HG03045 (cell line): ENCODE data around the gene RGS6.

Experiments
- ATAC-seq: cut with Tn5 transposase; IDR thresholded peaks from one replicate; pipeline ENCODE4 v1.9.1; 2021; ENCODE audit warnings: mild to moderate bottlenecking, moderate library complexity; ENCODE audit not compliant: unreplicated experiment

RGS6 gene

DNA sequence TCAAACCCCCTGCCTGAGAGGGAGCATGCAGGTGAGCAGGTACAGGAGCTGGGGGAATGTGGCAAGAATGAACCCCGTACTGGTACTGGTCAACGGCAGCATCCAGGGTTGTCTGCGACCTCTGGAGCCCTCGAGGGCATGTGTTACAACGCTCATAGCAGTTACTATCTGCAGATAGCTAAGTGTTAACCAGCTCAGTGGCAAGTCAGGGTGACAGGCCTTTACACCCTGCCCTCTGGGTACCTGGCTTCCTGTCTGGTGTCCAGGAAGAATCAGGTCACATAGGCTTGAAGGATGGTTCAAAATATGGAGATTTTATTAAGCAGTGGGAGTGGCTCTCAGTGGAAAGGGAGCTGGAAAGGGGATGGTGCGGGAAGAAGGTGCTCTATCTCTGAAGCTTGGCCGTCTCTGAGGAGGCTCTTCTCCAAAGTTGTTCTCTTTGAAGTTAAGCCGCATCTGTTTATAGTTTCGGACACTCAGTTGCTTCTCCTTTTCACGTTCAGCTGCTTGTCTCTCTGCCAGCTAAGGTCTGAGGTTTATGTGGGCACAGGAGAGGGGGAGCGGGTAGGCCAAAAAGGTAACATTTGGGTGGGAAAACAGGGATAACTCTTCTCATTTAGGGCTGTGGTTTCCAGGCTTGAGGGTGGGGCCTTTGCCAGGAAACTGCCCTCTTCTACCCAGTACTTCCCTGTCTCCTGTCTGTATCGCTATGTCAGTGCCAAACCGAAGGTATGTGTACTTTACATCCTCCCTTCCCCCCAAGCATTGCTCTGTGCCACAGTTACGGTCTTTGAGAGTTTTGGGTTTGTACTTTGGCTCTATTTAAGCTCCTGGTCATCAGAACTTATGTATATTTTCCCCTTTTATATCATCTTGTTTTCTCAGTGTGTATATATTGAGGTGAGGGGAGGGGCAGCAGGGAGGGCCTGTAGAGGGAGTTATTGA lies 305.8 kb downstream of the RGS6 start:
- no peak for ATAC-seq

DNA sequence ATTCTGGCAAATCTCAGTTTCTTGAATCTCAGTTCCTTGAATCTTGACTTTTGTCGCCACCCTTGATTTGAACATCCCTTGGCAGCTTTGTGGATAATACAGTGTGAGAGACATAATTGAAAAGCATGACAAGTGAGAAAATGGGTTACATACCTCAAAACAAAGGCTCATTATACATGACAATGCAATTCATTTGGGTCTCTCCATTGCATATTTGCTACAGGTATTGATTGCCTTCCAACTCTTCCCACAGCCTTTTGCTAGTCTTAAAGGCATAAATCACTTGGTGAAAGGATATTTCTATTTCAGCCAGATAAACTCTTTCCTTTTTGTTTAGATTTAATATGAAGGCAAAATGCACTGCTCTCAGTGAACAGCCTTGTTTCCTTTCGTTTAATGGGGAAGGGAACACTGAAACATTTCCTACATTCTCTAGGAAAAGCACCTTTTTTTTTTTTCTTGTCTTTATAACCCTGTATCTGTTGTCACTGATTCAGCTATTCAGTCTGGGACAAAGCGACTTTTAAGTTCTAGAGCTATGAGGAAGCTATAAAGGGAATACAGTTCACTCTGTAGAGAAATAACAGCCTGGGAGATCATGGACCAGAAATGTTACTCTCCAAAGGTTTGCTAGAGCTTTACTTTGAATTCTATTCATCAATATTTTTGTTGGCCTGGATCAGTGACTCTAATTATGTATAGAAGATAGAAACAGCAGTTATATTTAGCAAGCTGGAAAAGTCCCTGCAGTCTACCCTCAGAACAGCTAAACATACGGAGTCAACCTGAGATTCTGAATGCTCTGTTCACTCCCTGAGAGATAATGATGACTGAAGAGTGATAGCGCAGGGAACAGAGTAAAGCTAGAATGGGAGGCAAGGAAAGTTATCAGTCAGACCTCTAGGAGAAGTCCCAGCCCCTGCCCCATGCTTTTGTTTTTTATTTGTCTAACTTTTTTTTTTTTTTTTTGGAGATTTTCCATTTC lies 311.4 kb downstream of the RGS6 start:
- ATAC-seq = no peak

GRCh38 chr14:72247896-72248465 lies 315.8 kb downstream of the RGS6 start:
- ATAC-seq = no peak

DNA sequence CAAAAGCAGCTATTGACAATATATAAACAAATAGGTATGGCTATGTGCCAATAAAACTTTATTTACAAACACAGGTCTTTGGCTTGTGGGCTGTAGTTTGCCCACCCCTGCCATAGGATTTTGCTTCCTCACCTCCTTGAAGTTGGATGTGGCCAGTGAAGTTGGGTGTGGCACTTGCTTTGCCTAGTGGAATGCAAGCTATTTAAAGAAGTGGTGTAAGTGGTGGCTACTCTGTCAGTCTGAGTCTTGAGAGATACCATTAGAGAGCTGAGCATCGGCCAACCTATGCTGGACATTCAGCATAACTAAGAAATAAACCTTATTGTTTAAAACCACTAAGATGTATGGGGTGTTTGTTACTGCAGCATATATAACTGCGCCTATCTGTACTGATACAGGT lies 321.3 kb downstream of the RGS6 start:
- ATAC-seq = no peak

DNA sequence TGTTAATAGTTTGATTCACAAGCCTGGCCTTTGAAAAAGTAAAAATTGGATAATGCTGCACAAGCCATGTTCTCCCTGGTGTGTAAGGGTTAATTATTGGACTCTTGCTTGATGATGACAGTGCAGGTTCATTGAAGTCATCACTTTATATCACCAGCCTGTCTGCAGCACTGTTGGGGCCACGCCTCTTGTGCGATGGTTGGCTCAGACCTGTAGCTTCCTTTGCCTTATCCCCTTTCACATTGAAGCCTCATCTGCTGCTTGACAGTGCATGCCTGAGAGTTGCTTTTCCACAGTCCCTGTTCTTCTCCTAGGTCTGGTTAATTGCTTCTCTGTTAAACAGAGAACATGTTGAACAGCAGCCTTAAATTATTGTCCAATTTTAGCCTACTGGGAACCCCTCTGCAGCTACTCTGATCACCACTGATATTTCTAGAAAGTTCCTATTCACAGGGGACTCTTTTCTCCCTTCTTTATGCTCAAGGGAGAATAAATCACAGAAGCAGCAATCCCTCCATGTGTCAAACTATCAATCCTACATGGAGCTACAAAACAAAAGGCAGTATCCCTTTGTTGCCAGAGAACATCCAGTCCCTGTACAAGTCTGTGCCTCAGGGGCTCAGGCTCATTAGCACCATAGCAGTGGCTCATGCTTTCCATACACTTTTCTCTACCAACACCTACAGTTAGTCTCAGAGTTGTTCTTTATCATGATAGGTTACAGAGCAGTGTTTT lies 322.1 kb downstream of the RGS6 start:
- no peak for ATAC-seq

DNA sequence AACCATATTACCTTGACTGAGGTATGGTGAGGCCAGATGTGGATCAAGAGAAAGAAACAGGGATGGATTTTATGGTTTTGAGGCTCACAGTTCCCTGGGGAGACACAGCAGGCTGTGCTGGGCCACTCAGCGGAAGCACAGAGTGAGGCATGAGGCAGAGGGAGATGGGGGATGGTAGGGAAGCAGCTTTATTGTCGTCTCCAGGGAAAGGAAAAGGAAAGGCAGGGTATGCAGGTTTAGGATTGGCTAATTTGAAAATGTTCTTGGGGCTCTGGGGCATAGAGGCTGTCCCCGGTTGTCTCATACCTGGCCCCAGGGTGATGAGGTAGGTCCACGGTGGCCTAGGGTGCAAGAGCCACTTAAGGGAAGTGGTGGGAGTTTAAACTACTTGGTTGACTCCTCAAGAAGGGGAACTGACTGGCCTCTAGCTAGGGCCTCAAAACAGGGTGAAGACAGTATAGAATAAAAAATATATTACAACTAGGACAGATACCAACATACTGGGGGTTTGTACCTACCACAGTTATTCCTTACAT lies 322.8 kb downstream of the RGS6 start:
- ATAC-seq = no peak

DNA sequence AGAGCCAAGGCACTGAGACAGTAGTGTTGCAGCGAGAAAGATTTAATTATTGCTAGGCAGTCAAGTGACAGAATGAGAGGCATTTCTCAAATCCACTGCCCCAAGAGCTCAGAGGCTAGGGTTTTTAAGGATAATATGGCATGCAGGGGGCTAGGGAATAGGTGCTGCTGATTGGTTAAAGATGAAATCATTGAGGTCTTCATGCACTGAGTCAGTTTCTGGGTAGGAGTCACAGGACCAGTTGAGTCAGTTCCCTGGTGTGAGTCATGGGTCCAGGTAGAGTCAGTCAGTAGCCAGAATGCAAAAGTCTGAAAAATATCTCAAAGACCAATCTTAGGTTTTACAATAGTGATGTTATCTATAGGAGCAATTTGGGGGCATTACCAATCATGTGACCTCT lies 323.8 kb downstream of the RGS6 start:
- no peak for ATAC-seq

DNA sequence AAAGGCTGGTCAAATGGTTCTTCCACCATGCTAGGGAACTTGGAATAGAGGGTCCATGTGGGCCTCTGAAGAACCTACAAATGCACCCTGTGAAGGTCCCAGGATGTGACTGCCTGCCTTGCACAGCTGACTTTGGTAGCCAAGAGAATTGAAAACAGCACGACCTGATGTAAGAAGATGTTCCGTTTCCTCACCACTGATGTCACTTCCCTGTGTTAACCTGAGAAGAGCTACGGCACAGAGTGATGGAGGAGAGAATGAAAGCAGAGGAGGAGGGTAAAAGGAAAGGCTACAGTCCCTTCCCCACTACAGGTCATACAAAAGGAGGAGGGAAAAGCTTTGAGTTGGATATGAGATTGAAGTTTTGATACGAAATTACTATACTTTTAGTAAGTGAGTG lies 328.8 kb downstream of the RGS6 start:
- ATAC-seq = no peak

DNA sequence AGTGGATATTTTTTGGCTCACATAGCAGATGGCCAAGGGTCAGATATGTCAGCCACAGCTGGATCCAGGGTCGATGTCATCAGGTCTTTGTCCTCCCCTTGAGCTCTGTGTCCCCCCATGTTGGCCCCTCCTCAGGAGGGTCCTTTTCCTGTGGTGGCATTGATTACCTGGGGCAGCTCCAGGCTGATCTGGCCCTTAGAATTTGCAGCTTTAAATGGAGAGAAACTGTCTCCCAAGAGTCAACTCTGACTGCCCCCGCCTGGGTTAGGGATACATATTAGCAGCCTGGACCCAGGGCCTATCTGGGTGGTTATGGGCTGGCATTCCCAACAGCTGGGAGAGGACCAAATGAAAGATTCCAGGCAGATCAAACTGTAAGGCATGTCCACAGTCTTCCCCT lies 330.5 kb downstream of the RGS6 start:
- ATAC-seq = no peak

DNA sequence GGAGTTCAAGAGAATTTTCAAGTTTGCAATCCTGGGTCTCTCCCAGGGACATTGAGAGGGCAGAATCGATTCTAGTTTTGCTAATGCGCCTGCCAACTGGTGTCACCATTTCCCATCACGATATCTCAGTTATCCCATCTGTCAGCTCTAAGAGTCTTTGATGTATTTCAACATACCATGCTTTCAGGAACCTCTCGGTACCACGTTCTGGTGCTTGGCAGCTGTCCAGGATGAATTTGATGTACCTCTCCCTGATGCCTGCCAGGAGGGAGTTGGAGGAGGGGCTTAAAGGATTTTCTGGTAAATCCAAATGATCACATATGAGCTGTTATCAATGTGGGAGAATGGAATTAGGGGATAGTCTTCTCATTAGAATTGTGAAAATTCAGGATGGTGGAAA lies 332.5 kb downstream of the RGS6 start:
- ATAC-seq = no peak

DNA sequence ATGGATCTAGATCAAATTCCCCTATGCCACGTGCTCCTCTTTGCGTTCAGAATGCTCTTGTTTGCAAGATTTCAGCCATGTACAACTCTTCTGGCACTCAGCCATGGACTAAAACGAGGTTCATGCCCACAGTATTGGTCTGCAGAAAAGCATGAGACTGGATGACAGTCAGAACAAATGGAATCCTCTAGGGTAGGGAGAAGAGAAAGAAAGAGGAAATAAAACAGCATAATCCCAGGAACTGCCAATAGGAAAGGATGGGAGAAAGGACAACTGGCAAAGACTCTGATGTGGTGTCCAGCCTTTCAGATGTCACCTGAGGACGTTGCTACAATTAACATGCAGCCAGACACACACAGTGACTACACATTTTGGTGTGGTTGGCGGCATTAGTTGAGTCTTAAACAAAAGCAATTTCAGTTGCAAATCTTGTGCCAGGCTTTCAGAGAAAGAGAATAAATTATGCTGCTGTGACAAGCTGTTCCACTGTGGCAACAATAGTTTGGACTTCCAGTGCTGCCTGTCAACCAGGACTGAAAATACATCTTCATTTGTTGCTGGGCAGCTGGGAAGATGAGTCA lies 338.0 kb downstream of the RGS6 start:
- no peak for ATAC-seq

DNA sequence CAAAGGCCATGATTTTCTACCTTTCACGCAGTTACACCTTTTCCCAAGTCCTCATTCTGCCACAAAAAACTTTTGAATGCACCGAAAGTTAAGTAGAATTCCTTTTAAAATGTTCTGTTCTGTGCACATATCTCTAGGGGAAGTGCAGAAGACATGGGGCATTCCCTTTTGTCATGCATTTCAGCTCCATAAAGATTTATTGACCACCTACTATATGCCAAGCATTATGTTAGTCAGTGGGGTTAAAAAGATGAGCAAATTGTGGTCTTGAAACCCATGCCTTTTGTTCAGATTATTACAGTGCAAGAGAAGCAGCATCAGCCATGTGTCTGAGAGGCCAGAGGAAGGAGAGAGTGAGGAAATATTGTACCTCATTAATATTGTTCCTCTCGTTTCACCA lies 338.5 kb downstream of the RGS6 start:
- no peak for ATAC-seq

GRCh38 chr14:72275242-72275641 lies 343.0 kb downstream of the RGS6 start:
- no peak for ATAC-seq

GRCh38 chr14:72278316-72278715 lies 346.1 kb downstream of the RGS6 start:
- ATAC-seq = no peak

- no peak for ATAC-seq
Observed at GRCh38 chr14:72284176-72284575, 351.9 kb downstream of the RGS6 start.

DNA sequence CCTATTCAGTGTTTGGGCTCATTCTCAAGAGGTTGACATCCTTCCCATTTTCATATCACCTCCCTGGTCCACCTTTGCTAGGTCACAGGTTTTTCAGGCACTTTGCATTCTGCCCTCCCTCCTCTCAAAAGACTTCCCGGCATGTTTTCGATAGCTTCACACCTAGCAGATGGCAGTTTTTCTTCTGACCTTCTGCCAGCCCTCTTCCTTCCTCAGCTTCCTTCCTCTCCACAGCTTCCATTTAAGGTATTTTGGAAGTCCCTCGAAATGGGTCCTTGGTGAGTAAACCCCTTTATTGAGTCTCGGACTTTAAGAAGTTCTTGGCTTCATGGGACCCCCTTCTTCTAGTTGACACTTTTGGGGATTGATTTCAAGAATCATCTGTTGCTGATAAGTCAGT lies 358.0 kb downstream of the RGS6 start:
- ATAC-seq = no peak

DNA sequence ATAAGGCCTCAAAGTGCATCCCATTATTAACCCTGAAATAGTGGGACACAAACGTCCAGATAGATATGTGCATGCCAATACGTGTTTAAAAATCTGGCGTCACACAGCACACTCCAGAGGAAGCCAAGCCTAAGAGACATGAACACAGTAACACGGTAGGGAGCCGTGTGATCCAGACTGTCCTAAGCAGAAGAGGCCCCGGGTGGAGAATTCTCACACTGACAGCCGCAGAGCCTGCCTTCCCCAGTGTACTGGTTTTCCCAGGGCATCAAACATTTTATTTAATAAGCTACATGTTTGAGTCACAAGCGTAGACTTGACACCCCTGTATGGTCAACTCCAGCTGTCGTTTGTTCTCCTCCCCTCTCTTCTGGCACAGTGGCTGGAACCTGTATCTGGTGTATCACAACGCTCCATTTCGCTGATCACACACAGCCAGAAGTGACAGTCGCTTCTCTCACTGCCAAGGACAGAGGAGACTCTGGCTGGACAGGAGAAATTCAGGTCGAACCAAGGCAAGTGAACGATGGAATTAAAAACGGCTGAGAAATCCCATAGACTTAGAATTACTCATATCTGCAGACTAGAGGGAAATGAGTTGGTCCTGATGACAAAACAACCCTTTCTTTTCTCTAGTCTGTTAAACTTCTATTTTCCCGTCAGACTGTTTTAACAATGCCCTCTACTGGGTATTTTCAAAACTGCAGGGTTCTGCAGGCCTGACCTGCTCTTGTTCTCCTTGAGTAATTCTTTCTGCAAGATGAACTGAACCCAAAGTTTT lies 359.9 kb downstream of the RGS6 start:
- no peak for ATAC-seq

- no peak for ATAC-seq
Observed at GRCh38 chr14:72292689-72293024, 360.4 kb downstream of the RGS6 start.

DNA sequence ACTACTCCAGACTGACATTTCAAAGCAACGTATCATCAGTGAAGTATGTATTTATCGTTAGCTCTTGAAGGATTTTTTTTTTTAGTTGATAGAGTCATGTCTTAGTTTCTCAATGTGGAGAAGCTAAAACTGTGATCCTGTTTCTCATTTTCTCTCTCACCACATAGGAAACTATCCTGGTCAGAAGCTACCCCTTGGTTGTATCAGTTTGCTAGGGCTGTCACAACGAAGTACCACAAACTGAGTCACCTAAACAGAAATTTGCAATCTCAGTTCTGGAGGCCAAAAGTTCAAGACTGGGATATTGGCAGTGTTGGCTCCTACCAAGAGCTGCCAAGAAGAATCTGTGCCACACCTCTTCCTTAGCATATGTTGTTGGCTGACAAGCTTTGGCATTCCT lies 369.1 kb downstream of the RGS6 start:
- no peak for ATAC-seq
